Vagina (tissue), 2 donors: ENCODE results near the gene NLGN2.

ENCODE experiments used
- POLR2A ChIP-seq, 2 donors: fragments of 450-650 bp; IDR thresholded peaks; one replicate each; pipeline ENCODE4 v1.6.1; 2017; ENCODE audit warnings: antibody characterized with exemption in 2 of 2, mild to moderate bottlenecking in 2 of 2, moderate library complexity in 2 of 2
- POLR2AphosphoS5 ChIP-seq, 2 donors: sonication (generic); formaldehyde crosslinking; IDR thresholded peaks; one replicate each; pipeline ENCODE4 v1.9.0; 2017; ENCODE audit warnings: antibody characterized with exemption in 2 of 2, mild to moderate bottlenecking in 2 of 2, low read depth in 1 of 2; ENCODE audit not compliant: insufficient read depth in 1 of 2
- TF ChIP-seq, protein P1 (sequence below), 3 experiments: fragments of 450-650 bp in 2 of 3; fragments of 200-600 bp in 1 of 3; sonication (generic) in 1 of 3; IDR thresholded peaks; one replicate each; pipeline ENCODE4 v1.5.1; 2017 to 2019; ENCODE audit warnings: antibody characterized with exemption in 3 of 3, mild to moderate bottlenecking in 2 of 3, moderate library complexity in 2 of 3

DNA sequence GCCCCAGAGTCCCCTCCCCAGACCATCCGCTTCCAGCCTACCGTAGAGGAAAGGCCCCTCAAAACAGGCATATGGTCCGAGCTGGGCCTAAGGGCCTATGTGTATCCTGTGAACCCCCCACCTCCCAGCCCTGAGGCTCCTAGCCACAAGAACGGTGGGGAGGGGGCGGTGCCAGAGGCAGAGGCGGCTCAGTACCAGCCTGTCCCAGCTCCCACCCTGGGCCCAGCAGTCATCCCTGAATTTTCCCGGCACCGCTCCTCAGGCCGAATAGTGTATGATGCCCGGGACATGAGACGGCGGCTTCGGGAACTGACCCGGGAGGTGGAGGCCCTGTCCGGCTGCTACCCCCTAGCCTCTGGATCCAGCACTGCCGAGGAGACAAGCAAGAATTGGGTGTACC is 13.5 kb downstream of the NLGN2 start:
- TF ChIP-seq, protein P1, sequence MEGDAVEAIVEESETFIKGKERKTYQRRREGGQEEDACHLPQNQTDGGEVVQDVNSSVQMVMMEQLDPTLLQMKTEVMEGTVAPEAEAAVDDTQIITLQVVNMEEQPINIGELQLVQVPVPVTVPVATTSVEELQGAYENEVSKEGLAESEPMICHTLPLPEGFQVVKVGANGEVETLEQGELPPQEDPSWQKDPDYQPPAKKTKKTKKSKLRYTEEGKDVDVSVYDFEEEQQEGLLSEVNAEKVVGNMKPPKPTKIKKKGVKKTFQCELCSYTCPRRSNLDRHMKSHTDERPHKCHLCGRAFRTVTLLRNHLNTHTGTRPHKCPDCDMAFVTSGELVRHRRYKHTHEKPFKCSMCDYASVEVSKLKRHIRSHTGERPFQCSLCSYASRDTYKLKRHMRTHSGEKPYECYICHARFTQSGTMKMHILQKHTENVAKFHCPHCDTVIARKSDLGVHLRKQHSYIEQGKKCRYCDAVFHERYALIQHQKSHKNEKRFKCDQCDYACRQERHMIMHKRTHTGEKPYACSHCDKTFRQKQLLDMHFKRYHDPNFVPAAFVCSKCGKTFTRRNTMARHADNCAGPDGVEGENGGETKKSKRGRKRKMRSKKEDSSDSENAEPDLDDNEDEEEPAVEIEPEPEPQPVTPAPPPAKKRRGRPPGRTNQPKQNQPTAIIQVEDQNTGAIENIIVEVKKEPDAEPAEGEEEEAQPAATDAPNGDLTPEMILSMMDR (IDR thresholded peaks at IDR 0.05): no peak
- TF ChIP-seq POLR2AphosphoS5 (IDR thresholded peaks at IDR 0.05; ENCODE audit: insufficient read depth in 1 of 2, low read depth in 1 of 2) (no peak), POLR2A (IDR thresholded peaks at IDR 0.05) (no peak)
